Measurements from ENCODE around the gene CMSS1. TPM values are rescaled to one million over a fixed set of nuclear protein-coding genes. Genes with fewer than 3 reads are reported as not detected.

Gene CMSS1
- total and polyA plus RNA-seq, 2 of the 13 experiments (the other 11 are each of a cell fraction or from before 2014, with no cell fraction given) = 6.4 to 48.7 TPM

DNA sequence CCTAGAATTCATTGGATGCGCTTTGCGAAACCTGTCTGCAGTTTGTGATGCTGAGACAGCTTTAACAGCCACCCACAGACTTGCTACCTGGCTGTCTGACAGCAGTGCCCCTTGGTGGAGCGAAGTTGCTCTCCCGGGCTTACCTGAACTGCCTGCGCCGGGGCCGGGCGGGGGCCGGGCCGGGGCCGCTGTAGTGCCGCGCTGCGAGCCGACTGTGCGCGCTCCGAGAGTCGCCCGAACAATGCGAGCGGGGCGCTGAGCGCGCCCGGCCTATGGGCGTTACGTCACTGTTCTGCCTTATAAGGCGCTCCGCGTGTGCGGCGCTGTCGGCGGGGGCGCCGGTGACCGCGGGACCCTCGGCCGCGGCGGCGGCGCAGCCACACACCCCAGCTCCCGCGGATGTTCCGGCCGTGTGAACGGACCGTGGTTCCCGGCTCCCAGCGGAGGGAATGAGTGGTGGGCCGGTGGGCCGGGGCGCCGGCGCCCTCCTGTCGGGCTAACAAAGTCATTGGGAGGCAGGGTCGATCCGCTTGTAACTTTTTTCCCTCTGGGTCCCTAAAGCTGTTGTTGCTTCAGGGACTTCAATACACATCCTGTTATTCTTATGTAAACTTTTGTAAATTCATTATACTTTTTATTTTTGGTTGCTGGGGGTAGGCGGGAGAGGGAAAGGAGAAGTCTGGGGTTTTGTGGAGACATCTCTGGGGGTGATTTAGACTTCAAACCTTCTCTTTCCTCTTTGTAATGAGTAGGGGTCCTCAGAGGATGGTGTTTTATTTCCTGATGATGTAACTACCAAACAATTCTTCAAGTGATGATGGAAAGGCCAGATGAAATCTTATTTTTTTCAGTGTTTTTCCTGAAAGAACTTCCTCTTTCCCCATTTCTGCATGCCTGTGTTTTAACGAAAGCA, 58.5 kb downstream of the CMSS1 start (continued):
- TF ChIP-seq, protein P1, sequence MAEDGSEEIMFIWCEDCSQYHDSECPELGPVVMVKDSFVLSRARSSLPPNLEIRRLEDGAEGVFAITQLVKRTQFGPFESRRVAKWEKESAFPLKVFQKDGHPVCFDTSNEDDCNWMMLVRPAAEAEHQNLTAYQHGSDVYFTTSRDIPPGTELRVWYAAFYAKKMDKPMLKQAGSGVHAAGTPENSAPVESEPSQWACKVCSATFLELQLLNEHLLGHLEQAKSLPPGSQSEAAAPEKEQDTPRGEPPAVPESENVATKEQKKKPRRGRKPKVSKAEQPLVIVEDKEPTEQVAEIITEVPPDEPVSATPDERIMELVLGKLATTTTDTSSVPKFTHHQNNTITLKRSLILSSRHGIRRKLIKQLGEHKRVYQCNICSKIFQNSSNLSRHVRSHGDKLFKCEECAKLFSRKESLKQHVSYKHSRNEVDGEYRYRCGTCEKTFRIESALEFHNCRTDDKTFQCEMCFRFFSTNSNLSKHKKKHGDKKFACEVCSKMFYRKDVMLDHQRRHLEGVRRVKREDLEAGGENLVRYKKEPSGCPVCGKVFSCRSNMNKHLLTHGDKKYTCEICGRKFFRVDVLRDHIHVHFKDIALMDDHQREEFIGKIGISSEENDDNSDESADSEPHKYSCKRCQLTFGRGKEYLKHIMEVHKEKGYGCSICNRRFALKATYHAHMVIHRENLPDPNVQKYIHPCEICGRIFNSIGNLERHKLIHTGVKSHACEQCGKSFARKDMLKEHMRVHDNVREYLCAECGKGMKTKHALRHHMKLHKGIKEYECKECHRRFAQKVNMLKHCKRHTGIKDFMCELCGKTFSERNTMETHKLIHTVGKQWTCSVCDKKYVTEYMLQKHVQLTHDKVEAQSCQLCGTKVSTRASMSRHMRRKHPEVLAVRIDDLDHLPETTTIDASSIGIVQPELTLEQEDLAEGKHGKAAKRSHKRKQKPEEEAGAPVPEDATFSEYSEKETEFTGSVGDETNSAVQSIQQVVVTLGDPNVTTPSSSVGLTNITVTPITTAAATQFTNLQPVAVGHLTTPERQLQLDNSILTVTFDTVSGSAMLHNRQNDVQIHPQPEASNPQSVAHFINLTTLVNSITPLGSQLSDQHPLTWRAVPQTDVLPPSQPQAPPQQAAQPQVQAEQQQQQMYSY (CRISPR knock-in tag; IDR thresholded peaks at IDR 0.05) = 0 out of 2 replicates have a peak, but pooled peaks have one; percentile 51
- TF ChIP-seq ZNF569 (CRISPR knock-in tag; IDR thresholded peaks at IDR 0.05; ENCODE audit: borderline replicate concordance) = 0 out of 2 replicates have a peak, but pooled peaks have one; percentile 73
- TF ChIP-seq, protein P2, sequence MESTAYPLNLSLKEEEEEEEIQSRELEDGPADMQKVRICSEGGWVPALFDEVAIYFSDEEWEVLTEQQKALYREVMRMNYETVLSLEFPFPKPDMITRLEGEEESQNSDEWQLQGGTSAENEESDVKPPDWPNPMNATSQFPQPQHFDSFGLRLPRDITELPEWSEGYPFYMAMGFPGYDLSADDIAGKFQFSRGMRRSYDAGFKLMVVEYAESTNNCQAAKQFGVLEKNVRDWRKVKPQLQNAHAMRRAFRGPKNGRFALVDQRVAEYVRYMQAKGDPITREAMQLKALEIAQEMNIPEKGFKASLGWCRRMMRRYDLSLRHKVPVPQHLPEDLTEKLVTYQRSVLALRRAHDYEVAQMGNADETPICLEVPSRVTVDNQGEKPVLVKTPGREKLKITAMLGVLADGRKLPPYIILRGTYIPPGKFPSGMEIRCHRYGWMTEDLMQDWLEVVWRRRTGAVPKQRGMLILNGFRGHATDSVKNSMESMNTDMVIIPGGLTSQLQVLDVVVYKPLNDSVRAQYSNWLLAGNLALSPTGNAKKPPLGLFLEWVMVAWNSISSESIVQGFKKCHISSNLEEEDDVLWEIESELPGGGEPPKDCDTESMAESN (CRISPR knock-in tag; conservative IDR thresholded peaks at IDR 0.05) = peak; percentile 95
- TF ChIP-seq EED (CRISPR knock-in tag; IDR thresholded peaks at IDR 0.05) = peak; percentile 83; the same call in 1 of the 2 replicates
- TF ChIP-seq SRSF9 (IDR thresholded peaks at IDR 0.05; ENCODE audit: borderline replicate concordance, insufficient read depth, low read depth, low read length, poor library complexity, severe bottlenecking) = no peak
- TF ChIP-seq SPEN (CRISPR knock-in tag; IDR thresholded peaks at IDR 0.05; ENCODE audit: low read depth) = peak; percentile 85
- TF ChIP-seq ZMYM3 (CRISPR knock-in tag; IDR thresholded peaks at IDR 0.05) = no peak
- TF ChIP-seq ZNF619 (CRISPR knock-in tag; IDR thresholded peaks at IDR 0.05) = 0 out of 2 replicates have a peak, but pooled peaks have one; percentile 56
- TF ChIP-seq ZNF775 (CRISPR knock-in tag; IDR thresholded peaks at IDR 0.05; ENCODE audit: borderline replicate concordance) = no peak
- no peak for TF ChIP-seq NRL (CRISPR knock-in tag; IDR thresholded peaks at IDR 0.05; ENCODE audit: borderline replicate concordance)
- TF ChIP-seq, protein P3, sequence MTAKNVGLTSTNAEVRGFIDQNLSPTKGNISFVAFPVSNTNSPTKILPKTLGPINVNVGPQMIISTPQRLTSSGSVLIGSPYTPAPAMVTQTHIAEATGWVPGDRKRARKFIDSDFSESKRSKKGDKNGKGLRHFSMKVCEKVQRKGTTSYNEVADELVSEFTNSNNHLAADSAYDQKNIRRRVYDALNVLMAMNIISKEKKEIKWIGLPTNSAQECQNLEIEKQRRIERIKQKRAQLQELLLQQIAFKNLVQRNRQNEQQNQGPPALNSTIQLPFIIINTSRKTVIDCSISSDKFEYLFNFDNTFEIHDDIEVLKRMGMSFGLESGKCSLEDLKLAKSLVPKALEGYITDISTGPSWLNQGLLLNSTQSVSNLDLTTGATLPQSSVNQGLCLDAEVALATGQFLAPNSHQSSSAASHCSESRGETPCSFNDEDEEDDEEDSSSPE (CRISPR knock-in tag; IDR thresholded peaks at IDR 0.05) = peak; percentile 80
- TF ChIP-seq, protein P4, sequence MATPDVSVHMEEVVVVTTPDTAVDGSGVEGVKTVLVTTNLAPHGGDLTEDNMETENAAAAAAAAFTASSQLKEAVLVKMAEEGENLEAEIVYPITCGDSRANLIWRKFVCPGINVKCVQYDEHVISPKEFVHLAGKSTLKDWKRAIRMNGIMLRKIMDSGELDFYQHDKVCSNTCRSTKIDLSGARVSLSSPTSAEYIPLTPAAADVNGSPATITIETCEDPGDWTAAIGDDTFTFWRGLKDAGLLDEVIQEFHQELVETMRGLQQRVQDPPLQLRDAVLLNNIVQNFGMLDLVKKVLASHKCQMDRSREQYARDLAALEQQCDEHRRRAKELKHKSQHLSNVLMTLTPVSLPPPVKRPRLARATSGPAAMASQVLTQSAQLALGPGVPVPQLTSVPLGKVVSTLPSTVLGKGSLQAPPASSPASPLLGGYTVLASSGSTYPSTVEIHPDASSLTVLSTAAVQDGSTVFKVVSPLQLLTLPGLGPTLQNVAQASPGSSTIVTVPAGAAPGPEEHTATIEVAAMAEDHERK (CRISPR knock-in tag; IDR thresholded peaks at IDR 0.05; ENCODE audit: low read depth) = no peak
- peak; percentile 35; the same call in 1 of the 2 replicates for TF ChIP-seq SMAD3 (CRISPR knock-in tag; IDR thresholded peaks at IDR 0.05)
- TF ChIP-seq, protein P5, sequence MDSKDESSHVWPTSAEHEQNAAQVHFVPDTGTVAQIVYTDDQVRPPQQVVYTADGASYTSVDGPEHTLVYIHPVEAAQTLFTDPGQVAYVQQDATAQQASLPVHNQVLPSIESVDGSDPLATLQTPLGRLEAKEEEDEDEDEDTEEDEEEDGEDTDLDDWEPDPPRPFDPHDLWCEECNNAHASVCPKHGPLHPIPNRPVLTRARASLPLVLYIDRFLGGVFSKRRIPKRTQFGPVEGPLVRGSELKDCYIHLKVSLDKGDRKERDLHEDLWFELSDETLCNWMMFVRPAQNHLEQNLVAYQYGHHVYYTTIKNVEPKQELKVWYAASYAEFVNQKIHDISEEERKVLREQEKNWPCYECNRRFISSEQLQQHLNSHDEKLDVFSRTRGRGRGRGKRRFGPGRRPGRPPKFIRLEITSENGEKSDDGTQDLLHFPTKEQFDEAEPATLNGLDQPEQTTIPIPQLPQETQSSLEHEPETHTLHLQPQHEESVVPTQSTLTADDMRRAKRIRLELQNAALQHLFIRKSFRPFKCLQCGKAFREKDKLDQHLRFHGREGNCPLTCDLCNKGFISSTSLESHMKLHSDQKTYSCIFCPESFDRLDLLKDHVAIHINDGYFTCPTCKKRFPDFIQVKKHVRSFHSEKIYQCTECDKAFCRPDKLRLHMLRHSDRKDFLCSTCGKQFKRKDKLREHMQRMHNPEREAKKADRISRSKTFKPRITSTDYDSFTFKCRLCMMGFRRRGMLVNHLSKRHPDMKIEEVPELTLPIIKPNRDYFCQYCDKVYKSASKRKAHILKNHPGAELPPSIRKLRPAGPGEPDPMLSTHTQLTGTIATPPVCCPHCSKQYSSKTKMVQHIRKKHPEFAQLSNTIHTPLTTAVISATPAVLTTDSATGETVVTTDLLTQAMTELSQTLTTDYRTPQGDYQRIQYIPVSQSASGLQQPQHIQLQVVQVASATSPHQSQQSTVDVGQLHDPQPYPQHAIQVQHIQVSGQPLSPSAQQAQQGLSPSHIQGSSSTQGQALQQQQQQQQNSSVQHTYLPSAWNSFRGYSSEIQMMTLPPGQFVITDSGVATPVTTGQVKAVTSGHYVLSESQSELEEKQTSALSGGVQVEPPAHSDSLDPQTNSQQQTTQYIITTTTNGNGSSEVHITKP (CRISPR knock-in tag; IDR thresholded peaks at IDR 0.05; ENCODE audit: low read depth) = no peak

Measured in HepG2 (cell line).